GM19463 (cell line): Measurements from ENCODE around the gene ARHGAP24.
"Not testable (repeated sequence)": the region's sequence is repeated elsewhere in the genome, so short reads cannot be mapped to it uniquely, and the experiment has no call there.

ENCODE experiments used
- ATAC-seq: cut with Tn5 transposase; IDR thresholded peaks from one replicate; pipeline ENCODE4 v1.9.1; 2021; ENCODE audit warnings: mild to moderate bottlenecking, moderate library complexity; ENCODE audit not compliant: unreplicated experiment

ARHGAP24 gene

DNA sequence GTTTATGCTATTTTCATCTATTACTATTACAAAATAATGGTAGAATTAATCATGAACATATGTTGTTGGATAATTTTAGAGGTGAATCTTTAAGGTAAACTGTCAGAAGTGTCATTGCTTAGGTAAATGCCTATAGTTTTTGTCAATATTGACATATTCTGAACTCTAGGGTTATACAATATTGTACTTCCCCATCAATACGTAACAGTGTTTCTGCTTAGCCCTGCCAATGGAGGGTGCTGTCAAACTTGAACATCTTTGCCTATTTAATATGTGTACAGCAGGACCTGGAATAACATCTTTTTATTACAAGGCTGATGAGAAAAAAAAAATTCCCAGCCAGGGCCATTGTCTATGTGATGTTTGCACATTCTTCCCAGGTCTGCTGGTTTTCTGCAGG is 40.8 kb downstream of the ARHGAP24 start:
- no peak for ATAC-seq

DNA sequence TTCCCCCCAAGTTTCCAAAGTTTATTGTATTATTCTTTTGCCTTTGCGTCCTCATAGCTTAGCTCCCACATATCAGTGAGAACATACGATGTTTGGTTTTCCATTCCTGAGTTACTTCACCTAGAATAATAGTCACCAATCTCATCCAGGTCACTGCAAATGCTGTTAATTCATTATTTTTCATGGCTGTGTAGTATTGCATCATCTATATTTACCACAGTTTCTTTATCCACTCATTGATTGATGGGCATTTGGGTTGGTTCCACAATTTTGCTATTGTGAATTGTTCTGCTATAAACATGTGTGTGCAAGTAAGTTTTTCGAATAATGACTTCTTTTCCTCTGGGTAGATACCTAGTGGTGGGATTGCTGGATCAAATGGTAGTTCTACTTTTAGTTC is 43.6 kb downstream of the ARHGAP24 start:
- not testable (repeated sequence) for ATAC-seq

DNA sequence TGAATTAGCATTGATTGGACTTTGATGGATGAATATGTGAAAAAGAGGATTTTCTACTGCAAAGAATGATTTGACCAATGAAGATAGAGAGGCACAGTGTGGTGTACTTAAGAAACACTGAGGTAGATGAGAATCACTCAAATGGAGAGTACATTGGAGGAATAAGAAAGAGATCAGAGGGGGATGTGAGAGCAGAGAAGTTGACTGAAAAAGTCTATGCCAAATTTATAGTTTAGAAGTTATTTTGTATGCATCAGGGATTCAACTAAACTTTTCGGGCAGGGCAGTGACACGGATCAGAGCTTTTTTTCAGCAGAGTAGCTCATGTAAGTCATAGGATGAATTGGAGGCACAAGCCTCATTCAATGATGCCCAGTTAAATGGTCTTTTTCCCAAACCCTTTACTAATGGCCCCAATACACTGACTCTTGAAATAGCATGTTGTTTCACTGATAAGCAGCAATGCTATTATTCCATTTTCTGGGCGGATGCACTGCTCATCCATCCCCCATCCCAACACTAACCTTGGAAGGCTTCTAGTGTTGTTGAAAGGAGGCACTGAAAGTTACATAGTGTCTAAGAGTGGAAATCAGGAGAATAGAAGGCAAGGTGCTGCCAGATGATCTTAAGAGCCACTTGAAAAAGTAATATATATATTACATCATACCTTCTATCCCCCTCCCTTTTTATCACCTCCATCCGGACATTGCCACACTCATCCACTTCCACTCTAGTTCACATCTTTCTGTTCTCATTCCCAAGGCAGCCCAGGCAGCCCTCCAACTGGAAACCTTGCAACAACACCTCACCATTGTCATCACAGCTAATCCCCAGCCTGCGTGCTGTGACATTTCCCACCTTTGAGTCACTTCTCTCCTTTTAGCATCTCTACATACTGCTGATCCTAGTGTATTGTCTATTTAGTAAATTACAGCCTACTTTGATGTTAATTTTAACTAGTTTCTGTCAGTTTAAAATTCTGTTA is 46.1 kb downstream of the ARHGAP24 start:
- ATAC-seq, result peak; percentile 46

DNA sequence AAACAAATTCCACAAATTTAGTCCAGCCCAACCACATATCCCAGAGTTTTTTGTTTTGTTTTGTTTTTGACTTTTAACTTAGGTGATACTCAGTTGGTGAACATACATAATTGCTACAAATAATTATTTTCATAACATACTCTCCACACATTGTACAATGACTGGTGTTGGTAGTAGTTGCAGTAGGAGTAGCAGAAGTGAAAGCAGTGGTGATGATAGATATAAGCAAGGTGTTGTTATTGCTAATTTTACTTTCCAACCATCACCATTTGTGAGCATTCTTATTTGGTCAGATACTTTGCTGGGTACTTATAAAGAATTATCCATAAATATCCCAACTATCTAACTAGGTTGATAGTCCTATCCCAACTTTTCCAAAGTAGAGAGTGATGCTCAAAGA is 47.3 kb downstream of the ARHGAP24 start:
- ATAC-seq, result peak; percentile 61

DNA sequence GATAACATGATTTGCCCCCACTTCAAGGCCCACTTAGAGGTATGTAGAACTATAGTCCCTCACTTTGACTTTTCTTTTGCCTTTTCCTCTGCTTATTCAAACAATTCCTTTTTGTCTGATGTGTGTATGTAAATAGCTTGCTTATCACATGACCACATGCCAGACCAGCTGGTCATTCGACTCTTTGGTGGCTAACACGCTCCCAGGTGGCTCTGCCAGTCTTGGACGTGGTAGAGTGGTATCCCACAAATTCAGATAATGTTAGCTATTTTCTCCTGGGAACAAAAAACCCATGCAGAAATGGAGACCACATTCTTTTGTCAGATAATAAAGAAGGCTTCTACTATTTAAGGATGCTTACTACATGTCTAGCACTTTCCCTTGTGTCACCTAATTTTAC is 47.9 kb downstream of the ARHGAP24 start:
- no peak for ATAC-seq

DNA sequence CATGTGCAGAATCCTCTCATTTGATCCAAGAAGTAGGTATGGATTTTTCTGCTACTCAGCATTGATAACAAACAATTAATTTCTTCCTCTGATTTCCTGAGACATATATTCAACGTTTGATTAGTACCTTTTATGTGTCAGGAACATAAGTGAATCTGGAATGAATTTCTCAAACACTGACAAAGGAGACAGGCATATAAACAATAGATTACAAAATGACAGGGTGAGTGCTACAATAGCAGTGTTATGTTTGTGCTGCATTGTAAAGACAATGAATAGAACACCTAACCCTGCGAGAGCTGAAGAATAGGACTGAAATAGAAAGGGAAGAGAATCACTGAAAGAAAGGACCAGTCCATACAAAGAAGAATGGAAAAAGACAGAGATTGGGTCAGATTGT is 52.9 kb downstream of the ARHGAP24 start:
- ATAC-seq, result no peak

DNA sequence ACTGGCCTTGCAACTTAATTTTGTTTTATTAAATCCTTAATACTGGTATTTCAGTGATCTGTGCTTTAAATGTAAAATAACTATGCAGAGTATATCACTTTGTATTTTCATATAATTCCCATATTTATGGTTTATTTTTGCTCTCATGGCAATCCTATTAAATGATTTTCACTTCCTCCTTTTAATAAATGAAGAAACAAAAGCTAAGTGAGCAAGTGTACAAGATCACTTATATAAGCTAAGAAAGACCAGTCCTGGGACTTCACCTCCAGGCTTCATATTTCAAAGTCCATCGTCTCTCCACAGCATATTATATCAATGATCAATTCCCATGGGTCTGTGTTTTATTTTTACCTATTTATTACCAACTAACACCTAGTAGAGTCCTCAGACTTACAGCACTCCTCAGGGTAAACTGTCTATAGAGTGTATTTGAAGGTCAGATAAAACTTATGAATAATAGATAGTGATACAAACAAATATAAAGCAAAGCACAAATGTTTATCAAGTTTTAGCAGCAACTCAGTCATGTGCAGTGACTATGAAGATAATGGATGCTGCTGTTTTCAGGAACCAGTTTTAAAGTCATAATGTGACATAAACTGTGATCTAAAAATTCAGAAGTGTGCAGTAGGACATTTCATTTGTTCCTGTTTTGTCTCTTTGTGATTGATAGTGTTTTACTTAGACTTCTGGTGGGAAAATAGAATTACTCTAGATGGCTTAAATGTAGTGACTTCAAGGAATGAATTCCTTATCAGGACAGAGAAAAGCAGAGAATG is 56.8 kb downstream of the ARHGAP24 start:
- ATAC-seq, result no peak

DNA sequence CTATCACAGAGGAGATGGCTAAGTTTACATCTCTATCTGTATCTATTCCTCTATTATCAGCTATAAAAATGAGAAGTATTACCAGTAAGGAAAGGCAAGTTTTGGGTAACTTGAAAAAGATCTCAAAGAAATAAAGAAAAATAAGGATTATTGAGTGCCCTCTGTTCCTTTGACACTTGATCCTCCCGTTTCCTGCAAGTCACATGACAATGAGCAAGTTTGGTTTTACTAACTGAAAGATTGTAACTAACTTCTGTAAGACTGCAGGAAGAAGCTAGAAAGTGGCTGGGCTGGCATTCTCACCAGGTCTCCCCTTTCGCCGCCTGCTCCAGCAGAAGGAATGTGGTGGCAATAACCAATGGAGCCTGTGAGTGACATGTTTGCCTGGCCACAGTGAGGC is 59.2 kb downstream of the ARHGAP24 start:
- ATAC-seq, result no peak

DNA sequence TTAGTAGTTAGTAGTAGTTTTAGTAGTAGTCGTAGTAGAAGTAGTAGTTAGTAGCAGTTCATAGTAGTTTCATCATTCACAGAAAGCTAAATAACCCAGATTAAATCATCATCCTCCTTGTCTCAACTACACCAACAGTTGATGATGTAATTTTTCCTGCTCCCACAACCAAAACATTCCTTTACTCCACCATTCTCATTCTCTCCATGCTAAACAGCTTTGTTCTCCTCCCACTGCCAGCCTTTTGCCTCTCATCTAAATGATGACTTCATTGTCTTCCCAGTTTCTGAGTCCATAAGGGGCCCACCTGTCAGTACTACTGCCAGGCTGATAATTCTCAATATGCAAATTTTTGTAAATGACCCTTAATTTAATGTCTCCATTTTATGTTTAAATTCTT is 68.9 kb downstream of the ARHGAP24 start:
- no peak for ATAC-seq

DNA sequence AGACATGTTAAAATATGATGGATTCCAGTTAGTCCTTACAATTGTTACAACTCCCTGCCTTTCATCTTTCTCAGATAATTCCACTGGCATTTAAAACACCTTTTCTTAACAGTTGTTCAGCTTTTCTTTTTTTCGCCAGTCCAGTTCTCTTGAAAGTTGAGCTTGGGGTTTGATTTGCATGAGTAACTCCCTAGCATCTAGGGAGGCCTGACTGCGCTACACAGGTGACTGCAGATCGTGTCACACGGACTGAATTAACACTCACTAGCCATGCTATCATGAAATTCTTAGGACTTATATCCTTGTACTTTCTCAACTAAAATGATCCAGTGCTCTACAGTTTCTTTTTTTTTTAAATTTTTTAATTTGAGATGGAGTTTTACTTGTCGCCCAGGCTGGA is 69.8 kb downstream of the ARHGAP24 start:
- ATAC-seq, result no peak

DNA sequence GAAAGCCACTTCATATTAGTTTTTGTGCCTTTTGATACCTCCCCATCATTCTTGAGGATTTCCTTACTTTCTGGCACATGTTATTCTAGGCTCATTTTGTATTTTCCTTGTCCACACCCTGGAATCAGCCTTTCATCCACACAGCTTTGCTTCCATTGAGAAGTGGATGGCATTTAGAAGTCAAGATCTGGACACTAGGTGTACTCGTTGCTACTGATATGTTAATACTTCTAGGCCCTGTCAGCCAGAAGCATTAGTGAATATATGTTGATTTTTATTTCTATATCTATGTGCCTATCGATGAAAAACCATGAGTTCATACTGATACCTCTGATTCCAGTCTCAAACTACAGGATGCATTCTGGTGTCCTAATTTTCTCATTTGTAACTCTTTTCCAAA is 73.2 kb downstream of the ARHGAP24 start:
- ATAC-seq, result no peak

DNA sequence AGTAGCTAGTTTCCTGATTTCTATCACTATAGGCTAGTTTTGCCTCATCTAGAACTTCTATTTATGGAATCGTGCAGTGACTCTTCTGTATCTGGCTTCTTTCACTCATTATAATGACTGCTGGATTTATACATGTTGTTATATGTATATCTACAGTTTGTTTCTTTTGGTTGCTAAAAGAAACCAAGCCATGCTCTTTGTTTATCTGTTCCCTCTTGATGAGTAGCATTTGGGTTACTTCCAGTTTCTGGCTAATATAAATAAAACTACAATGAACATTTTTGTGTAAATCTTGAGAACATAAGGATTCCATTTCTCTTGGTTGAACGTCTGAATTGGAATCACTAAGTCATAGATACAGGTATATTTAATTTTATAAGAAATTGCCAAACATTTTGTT is 73.9 kb downstream of the ARHGAP24 start:
- no peak for ATAC-seq

DNA sequence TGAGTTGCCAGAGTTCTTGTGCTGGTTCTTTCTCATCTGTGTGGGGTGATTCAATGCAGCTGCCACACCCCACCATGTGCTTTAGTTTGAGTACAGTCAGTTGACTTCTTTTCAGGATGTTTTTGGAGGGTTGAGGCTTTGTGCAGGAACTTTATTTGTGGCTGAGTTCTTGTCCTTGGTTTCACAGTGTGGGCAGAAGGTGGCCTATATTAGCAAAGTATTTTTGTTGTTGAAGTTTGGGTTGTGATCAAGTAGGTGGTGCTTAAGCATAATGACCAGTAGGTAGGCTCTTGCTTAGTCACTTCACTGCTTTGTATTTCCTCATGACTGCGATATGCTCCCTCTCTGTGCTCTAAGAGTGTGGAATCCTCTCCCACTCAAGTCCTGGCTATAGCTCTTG is 80.3 kb downstream of the ARHGAP24 start:
- ATAC-seq, result peak; percentile 26

DNA sequence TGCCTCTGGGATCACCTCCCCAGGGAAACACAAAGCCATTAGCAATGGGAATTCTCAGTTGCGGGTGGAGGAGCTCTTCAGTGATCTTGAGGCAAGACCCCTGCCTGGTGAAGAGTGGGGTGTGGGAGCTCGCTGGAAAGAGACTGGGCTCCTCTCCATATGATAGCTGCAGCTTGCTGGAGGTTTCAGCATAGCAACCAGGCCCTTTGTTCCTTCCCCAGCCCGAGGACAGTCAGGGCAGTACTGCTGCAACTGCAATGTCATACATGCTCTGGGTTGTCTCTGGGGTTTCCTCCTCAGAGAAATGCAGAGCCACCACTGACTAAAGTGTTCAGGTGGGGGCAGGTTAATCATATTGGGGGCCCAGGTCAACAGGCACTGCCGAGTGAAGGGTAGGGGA is 81.3 kb downstream of the ARHGAP24 start:
- ATAC-seq, result peak; percentile 40

DNA sequence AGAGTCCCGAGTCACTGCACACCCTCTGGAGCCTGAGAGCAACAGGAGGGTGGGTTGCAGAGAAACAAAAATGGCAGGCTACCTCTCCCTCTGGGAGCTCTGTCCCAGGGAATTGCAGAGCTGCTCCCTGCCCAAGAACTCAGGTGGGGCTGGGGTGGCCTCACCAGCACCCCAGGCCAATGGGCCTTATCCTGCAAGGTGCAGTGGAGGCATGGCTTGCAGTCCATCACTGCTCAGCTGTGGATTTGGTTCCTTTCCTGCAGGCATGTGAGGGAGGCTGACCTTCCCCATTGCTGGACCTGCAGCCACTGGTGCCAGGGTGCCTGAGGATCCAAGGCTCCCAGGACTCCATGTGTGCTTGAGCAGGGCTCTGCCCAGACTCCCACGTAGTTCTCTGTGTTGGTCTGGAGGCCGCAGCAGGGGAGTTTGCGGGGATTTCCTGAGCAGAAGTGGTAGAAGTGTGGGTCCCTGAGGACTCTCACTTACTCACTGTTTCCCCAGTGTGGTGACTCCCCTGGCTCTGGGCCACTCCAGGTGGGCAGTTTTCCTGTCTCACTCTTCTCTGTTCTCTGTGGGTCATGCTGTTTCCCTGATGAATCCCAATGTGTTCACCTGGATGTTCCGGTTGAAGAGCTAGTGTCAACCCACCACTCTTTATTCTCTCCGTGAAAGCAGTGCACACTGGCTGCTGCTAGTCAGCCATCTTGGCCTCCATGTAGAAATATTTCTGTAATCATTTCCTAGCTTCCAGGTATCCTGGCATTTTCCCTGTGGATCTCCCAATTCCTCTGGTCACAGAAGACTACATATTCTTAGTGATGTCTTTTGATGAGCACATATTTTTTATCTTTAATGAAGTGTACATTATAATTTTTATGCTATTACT is 82.3 kb downstream of the ARHGAP24 start:
- peak; percentile 87 for ATAC-seq

DNA sequence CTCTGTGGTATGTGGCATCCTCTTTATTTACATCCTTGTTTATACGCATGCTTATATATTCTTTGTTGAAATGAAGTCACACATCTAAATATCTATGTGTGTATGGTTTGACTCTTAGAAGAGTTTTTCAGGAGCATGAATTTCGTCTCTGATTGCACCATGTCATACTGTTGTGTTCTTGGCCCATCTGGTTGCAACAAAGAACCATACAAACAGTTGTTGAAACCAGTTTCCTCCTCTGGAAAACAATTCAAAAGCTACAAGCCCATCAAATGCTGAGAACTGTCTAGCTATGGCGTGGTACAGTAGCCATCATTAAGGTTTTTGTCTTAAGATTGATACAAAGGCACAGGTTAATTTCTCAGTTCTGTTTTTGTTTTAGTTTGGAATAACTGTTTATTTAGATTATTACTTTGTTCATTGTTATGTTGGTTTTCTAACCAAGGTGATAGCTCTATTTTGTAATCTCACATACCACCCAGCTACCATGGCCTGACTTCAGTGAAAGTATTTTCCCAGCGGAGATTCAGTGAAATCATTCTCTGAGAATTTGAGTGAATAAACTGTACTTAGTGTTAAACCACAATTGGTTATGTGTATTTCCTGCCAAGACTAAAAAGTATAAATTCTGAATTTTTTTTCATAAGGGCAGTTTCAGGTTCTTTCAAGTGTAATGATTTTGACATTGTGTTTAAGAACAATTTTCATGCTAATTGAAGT is 91.0 kb downstream of the ARHGAP24 start:
- ATAC-seq, result no peak

DNA sequence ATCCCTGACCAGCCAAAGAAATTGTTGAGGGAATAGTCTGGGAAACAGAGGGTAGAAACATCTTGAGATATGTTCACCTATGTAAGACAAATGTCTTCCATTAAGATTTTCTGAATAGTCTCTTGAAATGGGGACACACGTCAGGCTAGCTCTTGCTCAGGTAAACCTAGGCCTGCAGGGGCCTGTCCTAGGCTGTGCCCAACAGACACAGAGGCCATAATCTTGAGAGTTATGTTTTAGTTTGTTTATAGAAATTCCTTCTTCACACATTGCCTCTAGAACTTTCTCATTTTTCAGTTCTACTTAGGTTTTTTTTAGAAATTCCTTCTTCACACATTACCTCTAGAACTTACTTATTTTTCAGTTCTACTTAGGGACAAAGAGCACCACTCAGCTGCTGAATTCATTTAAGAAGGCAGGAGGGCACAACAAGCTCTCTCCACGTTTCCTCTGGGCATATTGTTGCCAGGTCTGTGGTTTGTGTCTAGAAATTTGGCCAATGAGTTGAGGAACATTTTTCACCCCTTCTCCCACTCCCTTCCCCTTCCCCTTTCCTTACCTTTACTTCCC is 94.9 kb downstream of the ARHGAP24 start:
- peak; percentile 58 for ATAC-seq

DNA sequence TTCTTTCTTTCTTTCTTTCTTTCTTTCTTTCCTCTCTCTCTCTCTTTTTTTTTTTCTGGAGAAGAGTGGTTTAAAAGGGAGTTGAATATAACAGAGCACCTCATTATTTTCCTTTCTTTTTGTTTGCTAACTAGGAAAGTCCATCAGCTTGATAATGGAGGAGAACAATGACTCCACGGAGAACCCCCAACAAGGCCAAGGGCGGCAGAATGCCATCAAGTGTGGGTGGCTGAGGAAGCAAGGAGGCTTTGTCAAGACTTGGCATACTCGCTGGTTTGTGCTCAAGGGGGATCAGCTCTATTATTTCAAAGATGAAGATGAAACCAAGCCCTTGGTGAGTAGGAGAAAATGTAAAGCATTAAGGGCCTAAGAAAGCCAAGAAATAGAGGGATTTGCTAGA is 95.4 kb downstream of the ARHGAP24 start:
- ATAC-seq, result no peak

DNA sequence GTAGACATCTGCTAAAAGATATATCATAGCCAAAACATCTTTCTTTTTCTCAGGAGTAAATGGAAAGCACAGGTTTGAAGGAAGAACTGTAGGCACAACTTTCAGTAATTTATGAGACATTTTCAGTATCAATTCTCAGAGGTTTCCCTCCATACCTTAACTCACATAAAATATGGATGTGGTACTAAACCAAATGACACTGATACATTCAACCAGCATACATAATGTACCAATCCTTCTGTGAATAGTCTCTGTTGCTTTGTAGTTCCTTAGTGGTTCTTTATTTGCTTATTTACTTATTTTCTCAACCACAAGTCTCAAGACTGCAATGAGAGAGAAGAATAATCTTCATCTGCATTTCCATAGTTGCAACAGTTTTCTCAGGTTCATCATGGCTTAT is 96.1 kb downstream of the ARHGAP24 start:
- peak; percentile 36 for ATAC-seq

DNA sequence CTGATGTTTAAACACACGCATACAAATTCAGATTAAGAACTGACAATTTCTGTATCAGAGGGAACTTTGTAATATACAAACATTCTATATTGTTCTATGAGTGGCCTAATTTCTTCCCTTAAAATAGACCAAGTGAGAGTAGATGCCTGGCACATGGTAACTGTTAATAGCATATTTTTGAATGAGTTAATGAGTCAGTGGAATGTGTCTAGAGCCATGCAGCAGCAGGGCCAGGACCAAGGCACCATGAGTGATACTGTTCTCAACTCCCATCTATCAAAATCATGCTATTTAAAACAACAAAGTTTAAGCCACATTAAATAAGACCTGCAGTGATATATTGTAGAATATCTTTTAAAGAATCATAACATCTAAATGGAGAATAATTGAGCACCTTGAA is 98.3 kb downstream of the ARHGAP24 start:
- no peak for ATAC-seq
